ENCODE data around the gene CMTR1. TPM values are rescaled to one million over a fixed set of nuclear protein-coding genes. Genes with fewer than 3 reads are reported as not detected.

The CMTR1 gene
- total RNA-seq, 2 experiments from 2014 or later: 49.9 to 50.6 TPM

- H3K27me3 Mint-ChIP-seq: no peaks in the 10 kb centered on the region
- CTCF ChIA-PET: interaction anchor here (0.8 to 2.1 kb wide), 8 partner anchors 9 to 206 kb away, joined by 3 to 14 read pairs (median 4); no protein-coding TSS in a partner anchor
- peaks cover 27% of the 10 kb centered on the region for H3K36me3 Mint-ChIP-seq (ENCODE audit: low read depth)
- DNase-seq: no peak
- peak overlapping the region; percentile 5 for H3K27ac Mint-ChIP-seq
- POLR2A ChIA-PET: interaction anchor here (1.3 to 1.8 kb wide), 3 partner anchors 8 to 86 kb away, joined by 3 to 5 read pairs (median 4); no protein-coding TSS in a partner anchor
- H3K4me3 Mint-ChIP-seq: no peak overlapping the region
- intact Hi-C loops (cut with micrococcal nuclease): loop anchor here (2.0 to 10.0 kb wide), 2 partner anchors 85 to 203 kb away; no protein-coding TSS in a partner anchor
- TF ChIP-seq, protein P1, sequence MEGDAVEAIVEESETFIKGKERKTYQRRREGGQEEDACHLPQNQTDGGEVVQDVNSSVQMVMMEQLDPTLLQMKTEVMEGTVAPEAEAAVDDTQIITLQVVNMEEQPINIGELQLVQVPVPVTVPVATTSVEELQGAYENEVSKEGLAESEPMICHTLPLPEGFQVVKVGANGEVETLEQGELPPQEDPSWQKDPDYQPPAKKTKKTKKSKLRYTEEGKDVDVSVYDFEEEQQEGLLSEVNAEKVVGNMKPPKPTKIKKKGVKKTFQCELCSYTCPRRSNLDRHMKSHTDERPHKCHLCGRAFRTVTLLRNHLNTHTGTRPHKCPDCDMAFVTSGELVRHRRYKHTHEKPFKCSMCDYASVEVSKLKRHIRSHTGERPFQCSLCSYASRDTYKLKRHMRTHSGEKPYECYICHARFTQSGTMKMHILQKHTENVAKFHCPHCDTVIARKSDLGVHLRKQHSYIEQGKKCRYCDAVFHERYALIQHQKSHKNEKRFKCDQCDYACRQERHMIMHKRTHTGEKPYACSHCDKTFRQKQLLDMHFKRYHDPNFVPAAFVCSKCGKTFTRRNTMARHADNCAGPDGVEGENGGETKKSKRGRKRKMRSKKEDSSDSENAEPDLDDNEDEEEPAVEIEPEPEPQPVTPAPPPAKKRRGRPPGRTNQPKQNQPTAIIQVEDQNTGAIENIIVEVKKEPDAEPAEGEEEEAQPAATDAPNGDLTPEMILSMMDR (IDR thresholded peaks at IDR 0.05): no peak
- no peak for ATAC-seq
- H3K4me1 Mint-ChIP-seq (ENCODE audit: low read depth): peaks cover 2% of the 10 kb centered on the region
- H3K9me3 Mint-ChIP-seq: no peaks in the 10 kb centered on the region
Observed at GRCh38 chr6:37481711-37482605, 48.9 kb downstream of the CMTR1 start.

DNA sequence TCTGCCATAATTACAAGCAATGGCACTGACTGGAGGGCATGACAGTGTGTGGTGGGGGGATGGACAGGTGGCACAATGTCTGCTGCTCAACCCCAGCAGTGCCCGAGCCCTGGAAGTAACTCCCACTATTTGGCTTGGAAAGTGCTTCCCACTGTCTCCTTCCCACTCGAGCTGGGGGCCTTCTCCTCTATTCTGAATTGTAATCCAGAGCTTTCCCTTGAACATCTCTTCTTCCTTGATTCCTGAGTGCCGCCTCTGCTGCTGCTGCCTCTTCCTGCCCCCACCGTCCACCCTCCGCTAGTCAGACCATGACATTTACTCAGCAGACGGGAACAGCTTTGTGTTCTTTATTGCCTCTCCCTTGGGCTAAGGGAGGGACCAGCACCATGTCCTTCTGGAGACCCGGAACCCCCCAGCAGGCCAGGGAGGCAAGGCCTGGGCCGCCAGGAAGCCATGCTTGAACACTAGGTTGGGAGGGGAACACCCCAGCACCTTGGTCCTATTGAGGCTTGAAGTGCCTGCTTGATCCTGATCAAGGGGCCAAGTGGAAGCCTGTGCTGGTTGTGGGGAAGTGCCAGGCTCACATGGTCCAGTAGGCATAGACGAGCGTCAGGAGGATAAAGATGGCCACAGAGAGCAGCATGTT lies 49.7 kb downstream of the CMTR1 start:
- DNase-seq (no peak), ATAC-seq (no peak)
- H3K9me3 Mint-ChIP-seq: no peaks in the 10 kb centered on the region
- peaks cover 3% of the 10 kb centered on the region for H3K4me1 Mint-ChIP-seq (ENCODE audit: low read depth)
- no peak overlapping the region for H3K4me3 Mint-ChIP-seq
- H3K27me3 Mint-ChIP-seq: no peaks in the 10 kb centered on the region
- POLR2A ChIA-PET: interaction anchor here (1.6 kb wide), 1 partner anchor 9 kb away, joined by 4 read pairs; no protein-coding TSS in a partner anchor
- CTCF ChIA-PET: interaction anchor here (1.0 to 2.1 kb wide), 4 partner anchors 12 to 83 kb away, joined by 3 to 14 read pairs (median 5); no protein-coding TSS in a partner anchor
- no peak overlapping the region for H3K27ac Mint-ChIP-seq
- H3K36me3 Mint-ChIP-seq (ENCODE audit: low read depth): peaks cover 23% of the 10 kb centered on the region
- intact Hi-C loops (cut with micrococcal nuclease): loop anchor here (2.0 to 10.0 kb wide), 2 partner anchors 84 to 202 kb away; no protein-coding TSS in a partner anchor
- TF ChIP-seq, protein P1 (IDR thresholded peaks at IDR 0.05): no peak

DNA sequence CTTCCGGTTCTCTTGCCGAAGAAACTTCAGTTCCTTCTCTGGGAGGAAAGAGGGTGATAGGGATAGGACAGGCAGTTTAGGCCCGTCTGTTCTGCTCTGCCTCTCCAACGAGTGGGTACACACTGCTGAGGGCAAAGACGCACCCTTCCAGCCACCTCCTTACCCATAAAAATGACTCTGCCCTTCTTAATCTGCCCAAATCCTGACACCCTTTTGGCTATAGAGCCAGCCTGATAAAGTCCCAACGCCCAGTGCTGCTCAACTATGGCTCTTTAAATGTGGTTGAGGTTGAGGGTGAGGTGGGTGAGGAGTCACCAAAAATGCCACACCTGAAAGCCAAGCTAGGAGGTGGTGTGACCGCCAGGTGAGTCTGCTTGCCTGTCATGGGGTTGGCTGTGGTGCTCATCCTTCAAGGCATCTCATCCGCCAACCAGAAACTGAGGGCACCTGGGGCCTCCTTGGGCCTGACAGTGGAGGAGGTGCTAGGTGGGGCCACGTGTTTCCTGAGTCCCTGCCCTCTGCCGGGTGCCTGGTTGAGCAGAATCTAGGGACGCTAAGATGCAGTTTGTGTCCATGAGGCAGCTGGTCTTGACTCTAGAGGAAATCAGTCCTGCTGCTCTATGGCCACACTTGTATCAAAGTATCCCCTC lies 50.4 kb downstream of the CMTR1 start:
- Mint-ChIP-seq H3K4me3 (no peak overlapping the region), H3K27me3 (no peaks in the 10 kb centered on the region), H3K9me3 (no peaks in the 10 kb centered on the region), H3K36me3 (ENCODE audit: low read depth) (peaks cover 21% of the 10 kb centered on the region), H3K4me1 (ENCODE audit: low read depth) (peaks cover 9% of the 10 kb centered on the region), H3K27ac (no peak overlapping the region)
- ChIA-PET POLR2A (interaction anchor here (0.8 kb wide), 1 partner anchor 139 kb away, joined by 3 read pairs; no protein-coding TSS in a partner anchor), CTCF (interaction anchor here (0.6 to 2.1 kb wide), 6 partner anchors 9 to 89 kb away, joined by 3 to 14 read pairs (median 3); no protein-coding TSS in a partner anchor)
- TF ChIP-seq, protein P1 (IDR thresholded peaks at IDR 0.05): no peak
- DNase-seq (no peak), ATAC-seq (no peak)
- intact Hi-C loops (cut with micrococcal nuclease): loop anchor here (2.0 to 10.0 kb wide), 2 partner anchors 83 to 201 kb away; no protein-coding TSS in a partner anchor

- intact Hi-C loops (cut with micrococcal nuclease): loop anchor here (2.0 to 10.0 kb wide), 2 partner anchors 83 to 201 kb away; no protein-coding TSS in a partner anchor
Observed at GRCh38 chr6:37483917-37484785, 51.1 kb downstream of the CMTR1 start.

More at GRCh38 chr6:37483917-37484785, 51.1 kb downstream of the CMTR1 start:
- peaks cover 25% of the 10 kb centered on the region for H3K36me3 Mint-ChIP-seq (ENCODE audit: low read depth)
- H3K4me3 Mint-ChIP-seq: no peak overlapping the region
- ChIA-PET CTCF (interaction anchor here (0.6 to 2.1 kb wide), 25 partner anchors 10 to 207 kb away, joined by 3 to 53 read pairs (median 3); no protein-coding TSS in a partner anchor), POLR2A (interaction anchor here (0.7 to 0.8 kb wide), 3 partner anchors 8 to 139 kb away, joined by 3 read pairs; no protein-coding TSS in a partner anchor)
- no peaks in the 10 kb centered on the region for H3K9me3 Mint-ChIP-seq
- H3K27ac Mint-ChIP-seq: no peak overlapping the region
- TF ChIP-seq, protein P1 (IDR thresholded peaks at IDR 0.05): peak; percentile 85
- peaks cover 17% of the 10 kb centered on the region for H3K4me1 Mint-ChIP-seq (ENCODE audit: low read depth)
- ATAC-seq (peak; percentile 88), DNase-seq (peak; percentile 79)
- H3K27me3 Mint-ChIP-seq: no peaks in the 10 kb centered on the region
